Measurements from ENCODE around the gene SC5D.

- TF ChIP-seq REST (IDR thresholded peaks at IDR 0.05; ENCODE audit: insufficient replicate concordance, low read depth) (no peak), CTCF (IDR thresholded peaks at IDR 0.05; ENCODE audit: insufficient read depth, low read length) (no peak), POLR2AphosphoS5 (IDR thresholded peaks at IDR 0.05; ENCODE audit: low read depth) (no peak)
Observed at GRCh38 chr11:121310908-121311307, 18.3 kb downstream of the SC5D start.

Measured in HL-60 (cell line).